Prostate gland (tissue), 2 donors: ENCODE data around the gene ROGDI.

Experiments used
- POLR2A ChIP-seq: fragments of 450-650 bp; IDR thresholded peaks from one replicate; pipeline ENCODE4 v1.6.1; 2016; ENCODE audit warnings: antibody characterized with exemption, mild to moderate bottlenecking
- TF ChIP-seq, protein P1 (sequence below), 4 experiments: fragments of 200-600 bp in 2 of 4; fragments of 450-650 bp in 2 of 4; sonication (generic) in 2 of 4; IDR thresholded peaks; 1 replicate in 3 of 4; 2 replicates in 1 of 4; pipeline ENCODE4 v1.5.1; 2016 to 2019; ENCODE audit warnings: antibody characterized with exemption in 4 of 4, mild to moderate bottlenecking in 2 of 4, moderate library complexity in 2 of 4

DNA sequence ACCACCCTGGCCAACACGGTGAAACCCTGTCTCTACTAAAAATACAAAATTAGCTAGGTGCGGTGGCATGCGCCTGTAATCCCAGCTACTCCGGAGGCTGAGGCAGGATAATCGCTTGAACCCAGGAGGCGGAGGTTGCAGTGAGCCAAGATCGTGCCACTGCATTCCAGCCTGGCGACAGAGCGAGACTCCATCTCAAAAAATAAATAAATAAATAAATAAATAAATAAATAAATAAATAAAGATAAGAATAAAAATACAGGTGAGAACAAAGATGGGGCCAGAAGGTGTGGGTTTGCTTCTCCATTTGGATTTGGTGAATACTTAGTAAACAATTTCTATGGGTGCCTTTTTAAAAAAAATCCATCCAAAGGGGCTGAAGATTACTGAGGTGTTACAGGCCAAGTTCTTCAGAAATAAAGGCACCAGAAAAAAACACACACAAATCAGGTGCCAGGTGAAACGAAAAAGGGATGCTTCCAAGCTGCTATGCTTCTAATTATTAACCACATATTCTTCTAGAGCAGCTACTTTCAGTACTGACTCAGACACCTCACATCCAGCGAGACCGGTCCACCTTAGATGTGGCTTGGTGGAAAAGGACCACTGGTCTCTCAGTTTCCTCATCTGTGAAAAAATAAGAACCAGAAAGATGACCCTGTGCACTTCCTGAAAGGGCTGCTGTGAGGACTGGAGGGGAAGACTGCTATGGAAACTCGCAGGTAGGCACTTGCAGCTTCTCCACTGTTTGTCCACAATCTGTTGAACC, 35.5 kb upstream of the ROGDI start:
- TF ChIP-seq, protein P1, sequence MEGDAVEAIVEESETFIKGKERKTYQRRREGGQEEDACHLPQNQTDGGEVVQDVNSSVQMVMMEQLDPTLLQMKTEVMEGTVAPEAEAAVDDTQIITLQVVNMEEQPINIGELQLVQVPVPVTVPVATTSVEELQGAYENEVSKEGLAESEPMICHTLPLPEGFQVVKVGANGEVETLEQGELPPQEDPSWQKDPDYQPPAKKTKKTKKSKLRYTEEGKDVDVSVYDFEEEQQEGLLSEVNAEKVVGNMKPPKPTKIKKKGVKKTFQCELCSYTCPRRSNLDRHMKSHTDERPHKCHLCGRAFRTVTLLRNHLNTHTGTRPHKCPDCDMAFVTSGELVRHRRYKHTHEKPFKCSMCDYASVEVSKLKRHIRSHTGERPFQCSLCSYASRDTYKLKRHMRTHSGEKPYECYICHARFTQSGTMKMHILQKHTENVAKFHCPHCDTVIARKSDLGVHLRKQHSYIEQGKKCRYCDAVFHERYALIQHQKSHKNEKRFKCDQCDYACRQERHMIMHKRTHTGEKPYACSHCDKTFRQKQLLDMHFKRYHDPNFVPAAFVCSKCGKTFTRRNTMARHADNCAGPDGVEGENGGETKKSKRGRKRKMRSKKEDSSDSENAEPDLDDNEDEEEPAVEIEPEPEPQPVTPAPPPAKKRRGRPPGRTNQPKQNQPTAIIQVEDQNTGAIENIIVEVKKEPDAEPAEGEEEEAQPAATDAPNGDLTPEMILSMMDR (IDR thresholded peaks at IDR 0.05): no peak
- TF ChIP-seq POLR2A: no peak
